Ovary (tissue), 3 donors: ENCODE measurements around the gene PIP5K1A.
"Not testable (repeated sequence)": the region's sequence is repeated elsewhere in the genome, so short reads cannot be mapped to it uniquely, and the experiment has no call there.

Source experiments
- EP300 ChIP-seq: sonication (generic); formaldehyde crosslinking; IDR thresholded peaks from one replicate; pipeline ENCODE4 v1.6.1; 2017; ENCODE audit warnings: antibody characterized with exemption
- POLR2A ChIP-seq: fragments of 450-650 bp; IDR thresholded peaks from one replicate; pipeline ENCODE4 v1.6.1; 2017; ENCODE audit warnings: antibody characterized with exemption, mild to moderate bottlenecking, moderate library complexity
- TF ChIP-seq, protein P1 (sequence below), 3 donors: fragments of 450-650 bp in 2 of 3; fragments of 200-600 bp in 1 of 3; IDR thresholded peaks; one replicate each; pipeline versions ENCODE4 v1.5.1 to v1.8.0; 2016 to 2022; ENCODE audit warnings: antibody characterized with exemption in 3 of 3, mild to moderate bottlenecking in 1 of 3
- donor health status: DM: no; HTN: no; CAD: no.

DNA sequence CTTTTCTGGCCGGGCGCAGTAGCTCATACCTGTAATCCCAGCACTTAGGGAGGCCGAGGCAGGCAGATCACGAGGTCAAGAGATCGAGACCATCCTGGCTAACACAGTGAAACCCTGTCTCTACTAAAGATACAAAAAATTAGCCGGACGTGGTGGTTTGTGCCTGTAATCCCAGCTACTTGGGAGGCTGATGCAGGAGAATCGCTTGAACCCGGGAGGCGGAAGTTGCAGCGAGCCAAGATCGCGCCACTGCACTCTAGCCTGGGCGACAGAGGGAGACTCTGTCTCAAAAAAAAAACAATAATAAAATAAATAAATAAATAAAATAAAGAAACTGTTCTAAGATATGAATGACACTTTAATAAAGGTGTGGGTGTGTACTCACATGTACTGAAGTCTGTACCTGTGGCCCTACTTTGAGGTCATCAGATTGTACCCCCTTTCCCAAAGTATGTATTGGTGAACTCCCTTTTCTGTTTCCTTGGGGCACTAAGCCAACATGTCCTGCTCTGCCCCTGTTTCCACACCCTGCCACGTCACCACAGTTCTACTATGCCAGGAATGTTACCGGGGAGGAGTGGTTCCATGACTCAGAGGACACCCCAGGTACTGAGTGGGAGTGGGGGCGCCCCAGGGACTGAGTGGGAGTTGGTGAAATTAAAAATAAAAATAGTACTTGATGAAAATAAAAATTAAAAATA lies 3.3 kb upstream of the PIP5K1A start:
- TF ChIP-seq, protein P1, sequence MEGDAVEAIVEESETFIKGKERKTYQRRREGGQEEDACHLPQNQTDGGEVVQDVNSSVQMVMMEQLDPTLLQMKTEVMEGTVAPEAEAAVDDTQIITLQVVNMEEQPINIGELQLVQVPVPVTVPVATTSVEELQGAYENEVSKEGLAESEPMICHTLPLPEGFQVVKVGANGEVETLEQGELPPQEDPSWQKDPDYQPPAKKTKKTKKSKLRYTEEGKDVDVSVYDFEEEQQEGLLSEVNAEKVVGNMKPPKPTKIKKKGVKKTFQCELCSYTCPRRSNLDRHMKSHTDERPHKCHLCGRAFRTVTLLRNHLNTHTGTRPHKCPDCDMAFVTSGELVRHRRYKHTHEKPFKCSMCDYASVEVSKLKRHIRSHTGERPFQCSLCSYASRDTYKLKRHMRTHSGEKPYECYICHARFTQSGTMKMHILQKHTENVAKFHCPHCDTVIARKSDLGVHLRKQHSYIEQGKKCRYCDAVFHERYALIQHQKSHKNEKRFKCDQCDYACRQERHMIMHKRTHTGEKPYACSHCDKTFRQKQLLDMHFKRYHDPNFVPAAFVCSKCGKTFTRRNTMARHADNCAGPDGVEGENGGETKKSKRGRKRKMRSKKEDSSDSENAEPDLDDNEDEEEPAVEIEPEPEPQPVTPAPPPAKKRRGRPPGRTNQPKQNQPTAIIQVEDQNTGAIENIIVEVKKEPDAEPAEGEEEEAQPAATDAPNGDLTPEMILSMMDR (IDR thresholded peaks at IDR 0.05), result not testable (repeated sequence)
- TF ChIP-seq POLR2A, EP300: not testable (repeated sequence)
